ENCODE data around the gene CCND1.
A peak's percentile ranks its signal among the peaks of the same experiment; 100 is the strongest.
"Not testable (repeated sequence)": the region's sequence is repeated elsewhere in the genome, so short reads cannot be mapped to it uniquely, and the experiment has no call there.

Gene CCND1

GRCh38 chr11:69686856-69687255 is 45.9 kb downstream of the CCND1 start:
- no peak overlapping the region for H3K4me3 ChIP-seq (ENCODE audit: low read depth, low read length)

- not testable (repeated sequence) for H3K4me3 ChIP-seq (ENCODE audit: low read depth, low read length)
Measured at GRCh38 chr11:69687969-69688771, 47.2 kb downstream of the CCND1 start.

GRCh38 chr11:69689484-69690319 is 48.7 kb downstream of the CCND1 start:
- H3K4me3 ChIP-seq (ENCODE audit: low read depth, low read length), result no peak overlapping the region

- no peak overlapping the region for H3K4me3 ChIP-seq (ENCODE audit: low read depth, low read length)
Measured at GRCh38 chr11:69691463-69691862, 50.5 kb downstream of the CCND1 start.

DNA sequence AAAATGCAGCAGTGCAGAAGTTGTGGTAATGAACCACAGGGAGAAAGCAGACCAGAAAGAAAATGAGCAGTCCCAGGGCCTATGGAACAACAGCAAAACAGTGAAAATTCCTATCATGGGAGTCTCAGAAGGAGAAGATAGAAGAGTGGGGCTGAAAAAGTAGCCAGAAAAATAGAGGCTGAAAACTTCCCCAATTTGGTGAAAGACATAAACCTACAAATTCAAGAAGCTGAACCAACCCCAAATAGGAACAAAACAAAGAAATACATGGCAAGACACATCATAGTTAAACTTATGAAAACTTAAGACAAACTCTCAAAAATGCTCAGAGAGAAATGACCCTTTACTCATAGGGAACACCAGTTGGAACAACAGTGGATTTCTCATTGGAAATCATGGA is 51.5 kb downstream of the CCND1 start:
- H3K4me3 ChIP-seq (ENCODE audit: low read depth, low read length), result no peak overlapping the region

- no peak overlapping the region for H3K4me3 ChIP-seq (ENCODE audit: low read depth, low read length)
Measured at GRCh38 chr11:69694781-69695180, 53.8 kb downstream of the CCND1 start.

DNA sequence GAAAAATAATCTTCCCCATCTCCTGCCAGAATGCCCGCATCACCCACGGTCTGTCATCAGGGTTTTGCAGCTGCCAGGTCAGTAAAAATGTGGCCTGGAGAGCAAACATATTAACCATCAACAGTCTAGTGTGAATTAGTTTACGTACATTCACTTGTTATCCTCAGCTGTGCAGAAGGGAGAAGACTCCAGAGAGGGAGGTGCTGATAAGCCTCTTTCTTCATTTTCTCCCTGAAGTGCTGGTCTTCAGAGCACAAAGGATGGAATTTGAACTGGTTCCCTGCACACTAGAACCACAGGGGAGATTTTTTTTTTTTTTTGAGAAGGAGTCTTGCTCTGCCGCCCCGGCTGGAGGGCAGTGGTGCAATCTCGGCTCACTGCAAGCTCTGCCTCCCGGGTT is 54.6 kb downstream of the CCND1 start:
- H3K4me3 ChIP-seq (ENCODE audit: low read depth, low read length), result no peak overlapping the region

GRCh38 chr11:69695995-69696394 is 55.0 kb downstream of the CCND1 start:
- not testable (repeated sequence) for H3K4me3 ChIP-seq (ENCODE audit: low read depth, low read length)

DNA sequence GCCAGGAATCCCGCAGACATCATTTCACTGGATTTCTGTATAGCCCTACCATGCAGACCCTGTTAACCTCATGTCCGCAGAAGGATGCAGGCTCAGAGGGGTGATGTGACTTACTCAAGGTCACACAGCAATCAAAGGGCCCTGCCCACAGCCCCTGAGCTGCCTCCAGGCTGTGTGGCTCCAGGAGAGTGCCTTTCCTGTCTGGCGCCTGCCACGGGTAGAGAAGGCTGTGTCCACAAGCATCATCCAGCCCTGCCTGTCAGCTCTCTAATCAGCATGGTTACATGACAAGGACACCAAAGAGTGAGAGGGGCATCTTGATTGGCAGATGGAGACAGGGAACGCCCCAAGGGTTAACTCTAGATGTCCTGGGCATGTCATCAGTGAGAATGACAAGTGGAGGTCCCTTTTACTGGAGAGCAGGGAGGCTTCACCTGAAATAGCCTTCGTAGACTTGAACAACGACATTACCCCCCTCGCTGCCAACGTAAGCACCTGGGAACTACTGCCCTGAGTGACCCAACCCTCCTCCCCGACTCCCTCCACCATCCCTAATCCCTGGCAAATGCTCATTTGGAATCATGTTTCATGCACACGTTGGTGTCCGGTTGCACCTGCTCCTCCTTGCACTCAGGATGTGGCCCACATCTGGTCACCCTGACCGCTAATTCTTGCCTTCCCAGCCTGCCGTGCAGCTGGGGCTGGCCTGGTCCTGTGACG is 56.0 kb downstream of the CCND1 start:
- no peak overlapping the region for H3K4me3 ChIP-seq (ENCODE audit: low read depth, low read length)

- no peak overlapping the region for H3K4me3 ChIP-seq (ENCODE audit: low read depth, low read length)
Measured at GRCh38 chr11:69697469-69697843, 56.5 kb downstream of the CCND1 start.

GRCh38 chr11:69697861-69698260 is 56.9 kb downstream of the CCND1 start:
- no peak overlapping the region for H3K4me3 ChIP-seq (ENCODE audit: low read depth, low read length)

DNA sequence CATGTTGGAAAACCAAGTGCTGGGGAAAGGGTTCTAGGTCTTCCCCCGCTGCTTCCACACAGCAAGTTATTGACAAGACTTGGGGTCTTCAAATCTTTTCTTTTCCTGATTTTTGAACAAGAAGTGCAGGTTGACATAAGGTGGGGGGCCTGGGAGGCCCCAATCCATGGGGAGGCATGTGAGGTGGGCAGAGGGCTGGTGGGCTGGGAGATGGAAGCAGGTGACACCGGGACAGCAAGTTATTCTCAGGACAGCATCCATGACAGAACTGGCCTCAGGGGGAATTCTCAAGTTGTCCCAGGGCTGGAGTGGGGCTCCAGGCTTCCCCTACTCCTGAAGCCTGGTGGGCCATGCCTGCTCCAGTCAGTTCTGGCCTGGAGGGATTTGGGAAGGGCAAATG is 57.4 kb downstream of the CCND1 start:
- no peak overlapping the region for H3K4me3 ChIP-seq (ENCODE audit: low read depth, low read length)

- no peak overlapping the region for H3K4me3 ChIP-seq (ENCODE audit: low read depth, low read length)
Measured at GRCh38 chr11:69699213-69699612, 58.3 kb downstream of the CCND1 start.

DNA sequence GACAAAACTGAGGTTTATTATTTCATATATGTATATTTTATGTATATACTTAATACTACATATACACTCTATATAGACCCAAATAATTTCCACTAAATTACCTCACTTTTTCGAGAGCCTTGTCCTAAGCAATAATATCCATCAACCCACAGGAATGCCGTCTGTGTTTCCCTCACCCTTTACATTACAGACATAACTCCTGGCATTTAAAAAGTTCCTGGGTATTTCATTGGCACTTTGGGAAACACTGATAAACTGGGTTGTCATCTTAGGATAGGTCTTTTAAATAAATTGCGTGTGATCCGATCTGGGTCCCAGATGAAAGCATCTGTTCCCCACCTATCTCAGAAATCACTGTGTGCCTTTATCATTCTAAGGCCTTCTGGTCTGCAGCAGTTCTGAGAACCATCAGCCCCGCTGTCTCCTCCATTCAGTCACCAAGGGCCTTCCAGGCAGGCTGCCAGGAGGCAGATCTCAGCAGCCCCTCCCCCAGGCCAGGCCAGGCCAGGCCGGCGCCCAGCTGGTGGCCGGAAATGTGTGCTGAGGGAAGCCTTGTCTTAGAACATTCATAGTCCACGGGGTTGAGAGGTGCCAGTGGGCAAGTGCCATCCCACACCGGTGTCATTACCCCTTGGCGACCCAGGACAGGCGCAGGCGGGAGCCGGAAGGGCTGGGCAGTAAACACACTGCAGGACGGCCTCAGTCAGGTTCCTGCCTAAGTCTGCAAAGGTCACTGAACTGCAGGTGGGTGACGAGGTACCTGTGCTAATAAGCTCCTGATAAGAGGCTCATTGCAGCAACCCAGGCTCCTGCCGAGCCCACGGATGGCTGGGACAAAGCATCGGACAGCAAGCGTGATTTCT is 59.6 kb downstream of the CCND1 start:
- H3K4me3 ChIP-seq (ENCODE audit: low read depth, low read length), result no peak overlapping the region

GRCh38 chr11:69702239-69702691 is 61.3 kb downstream of the CCND1 start:
- H3K4me3 ChIP-seq (ENCODE audit: low read depth, low read length), result peak overlapping the region; percentile 65

- H3K4me3 ChIP-seq (ENCODE audit: low read depth, low read length), result peak overlapping the region; percentile 65
Measured at GRCh38 chr11:69702769-69703452, 62.0 kb downstream of the CCND1 start.

GRCh38 chr11:69703453-69703767 is 62.5 kb downstream of the CCND1 start:
- H3K4me3 ChIP-seq (ENCODE audit: low read depth, low read length), result peak overlapping the region; percentile 65

Measured in iPS-11a (cell line).